HG02840 (cell line): ENCODE measurements around the gene URGCP.

Source experiments
- ATAC-seq: cut with Tn5 transposase; IDR thresholded peaks from one replicate; pipeline ENCODE4 v1.9.1; 2021; ENCODE audit warnings: mild to moderate bottlenecking, moderate library complexity, moderate number of reproducible peaks; ENCODE audit not compliant: unreplicated experiment, low FRiP score

URGCP gene

DNA sequence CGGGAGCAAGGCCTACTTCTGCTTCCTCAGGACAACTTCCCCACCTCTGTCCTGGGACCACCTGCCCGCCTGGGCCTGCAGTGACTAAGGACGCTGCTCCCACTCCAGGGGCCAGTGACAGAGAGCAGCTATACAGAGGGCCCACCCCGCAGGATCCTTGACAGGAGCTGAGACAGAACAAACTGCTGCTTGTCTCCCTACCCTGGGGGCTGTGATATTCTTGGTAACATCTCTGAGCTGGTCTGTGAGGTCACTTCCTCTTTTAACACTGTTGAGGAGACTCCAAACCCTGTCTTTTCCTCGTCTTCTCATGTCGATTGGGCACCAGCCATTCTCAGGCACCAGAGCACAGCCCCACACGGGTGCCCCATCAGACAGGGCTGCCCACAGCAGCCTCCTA lies 30.2 kb downstream of the URGCP start:
- ATAC-seq: no peak

- no peak for ATAC-seq
Measured at GRCh38 chr7:43873300-43873699, 33.1 kb downstream of the URGCP start.

DNA sequence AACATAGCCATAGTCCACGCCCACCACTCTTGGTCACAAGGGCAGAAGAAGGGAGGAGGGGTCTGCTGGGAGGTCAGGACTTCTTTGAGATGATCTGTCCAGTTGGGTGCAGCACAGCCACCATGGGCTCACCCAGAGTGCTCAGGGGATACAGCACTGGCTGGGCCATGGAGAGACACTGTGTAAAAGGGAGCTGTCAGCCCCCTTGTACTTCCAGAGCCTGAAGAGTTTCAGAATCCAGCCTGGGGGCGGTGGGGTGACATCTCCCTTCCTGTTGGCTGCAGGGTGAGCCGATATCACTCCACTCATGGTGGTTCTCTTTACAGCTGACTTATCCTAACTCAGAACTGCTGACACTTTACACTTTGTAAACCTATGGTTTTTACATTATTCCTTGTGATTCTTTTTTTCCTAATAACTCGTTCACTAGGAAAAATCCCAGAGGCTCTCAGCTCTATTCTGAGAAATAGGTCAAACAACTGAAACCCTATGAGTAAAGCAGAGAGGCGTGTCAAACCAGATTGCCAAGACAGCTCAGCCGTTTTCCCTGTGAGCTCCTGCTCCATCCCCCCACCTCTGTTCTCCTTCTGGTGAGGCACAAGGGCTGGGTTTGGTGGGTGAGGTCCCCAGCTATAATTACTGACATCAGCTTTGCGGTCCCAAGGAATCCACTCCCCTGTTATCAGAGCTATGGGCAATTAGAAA lies 33.8 kb downstream of the URGCP start:
- ATAC-seq: no peak

DNA sequence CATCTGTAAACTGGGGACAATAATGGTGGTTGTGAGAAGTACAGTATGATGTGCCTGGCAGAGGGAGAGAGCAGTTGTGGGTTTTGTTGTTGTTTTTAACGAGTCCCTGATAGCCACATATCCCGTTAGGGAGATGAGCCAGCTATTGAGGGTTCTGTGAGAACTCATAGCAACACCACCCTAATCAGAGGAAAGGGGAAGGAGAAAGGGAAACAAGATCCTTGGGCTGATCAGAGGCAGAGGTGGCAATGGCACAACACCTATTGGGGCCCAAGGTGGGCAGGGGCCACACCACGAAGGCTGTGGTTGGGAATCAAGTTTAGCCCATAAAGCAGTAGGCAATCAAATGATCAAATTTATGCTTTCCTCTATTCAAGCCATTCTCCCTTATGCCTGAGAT lies 35.3 kb downstream of the URGCP start:
- ATAC-seq: no peak

DNA sequence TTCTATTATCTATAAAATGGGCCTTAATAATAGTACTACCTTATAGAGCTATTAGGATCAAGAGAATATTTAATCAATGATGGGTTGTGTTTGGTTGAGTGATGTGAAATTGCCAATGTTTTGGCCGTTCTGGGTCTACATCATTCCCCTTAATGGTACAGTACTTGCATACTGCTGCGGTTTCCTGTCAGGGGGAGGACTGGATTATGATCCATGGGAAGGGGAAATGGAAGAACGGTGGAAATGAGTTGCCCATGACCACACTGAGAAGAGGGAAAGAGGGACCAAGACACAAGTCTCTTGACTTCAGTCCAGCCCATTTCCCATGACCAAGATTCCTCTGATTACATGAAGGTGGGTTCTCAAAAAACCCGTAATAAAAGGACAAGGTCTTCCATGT lies 36.1 kb downstream of the URGCP start:
- no peak for ATAC-seq

- peak; percentile 5 for ATAC-seq
Measured at GRCh38 chr7:43869867-43870240, 36.5 kb downstream of the URGCP start.

GRCh38 chr7:43869006-43869866 lies 37.2 kb downstream of the URGCP start, which contains the start of gene MRPS24:
Gene MRPS24, minus strand, starts transcription at chr7:43869517. Its CDS starts 22 bp downstream, at chr7:43869495.
- ATAC-seq: peak; percentile 80

DNA sequence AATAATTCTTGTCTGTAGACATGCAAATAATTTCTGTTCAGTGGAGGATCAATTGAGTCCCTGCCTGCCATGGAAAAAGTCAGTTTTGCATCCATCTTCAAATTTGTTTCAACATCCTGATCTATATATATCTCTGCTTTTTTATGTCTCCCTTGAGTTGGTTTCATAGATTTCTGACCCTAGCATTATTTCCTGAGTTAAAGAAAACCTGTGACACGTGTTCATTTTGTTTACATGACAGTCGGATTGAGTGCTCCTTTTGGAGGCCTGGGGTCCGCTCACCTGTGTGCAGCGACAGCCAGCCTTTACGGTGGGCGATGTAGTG lies 37.8 kb downstream of the URGCP start:
- ATAC-seq: peak; percentile 6

- ATAC-seq: no peak
Measured at GRCh38 chr7:43868181-43868580, 38.2 kb downstream of the URGCP start.

- no peak for ATAC-seq
Measured at GRCh38 chr7:43865277-43865676, 41.1 kb downstream of the URGCP start.

DNA sequence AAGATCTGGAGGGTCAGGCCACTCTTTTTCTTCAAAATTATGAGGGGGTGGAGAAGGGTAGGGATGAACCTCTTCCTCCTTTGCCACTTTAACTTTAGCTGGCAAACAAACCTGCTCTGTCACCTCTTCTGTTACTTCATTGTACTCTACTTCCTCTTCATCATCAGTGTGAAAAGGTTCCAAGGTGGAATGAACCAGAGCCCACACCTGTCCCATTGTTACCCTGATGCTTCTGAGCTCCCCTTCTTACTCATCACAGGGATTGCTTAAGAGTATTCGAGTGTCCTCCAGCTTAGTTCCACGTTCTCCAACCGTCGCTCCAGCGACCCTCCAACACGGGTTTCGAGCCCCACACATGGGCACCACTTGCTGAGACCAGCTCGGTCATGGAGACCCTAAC lies 42.3 kb downstream of the URGCP start:
- ATAC-seq: no peak

DNA sequence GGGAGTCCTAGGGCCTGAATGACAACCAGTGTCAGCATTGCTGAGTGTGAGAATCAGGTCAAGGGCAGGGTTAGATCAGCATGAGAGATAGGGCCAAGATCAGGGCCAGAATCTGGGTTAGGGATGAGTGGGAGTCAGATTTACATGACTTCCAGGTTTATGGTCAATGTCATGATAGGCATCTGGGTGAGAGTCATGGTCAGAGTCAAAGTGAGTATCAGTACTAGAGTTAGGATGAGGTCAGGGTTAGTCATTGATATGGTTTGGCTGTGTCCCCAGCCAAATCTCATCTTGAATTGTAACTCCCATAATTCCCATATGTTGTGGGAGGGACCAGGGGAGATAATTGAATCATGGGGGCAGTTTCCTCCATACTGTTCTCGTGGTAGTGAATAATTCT lies 49.4 kb downstream of the URGCP start:
- no peak for ATAC-seq

GRCh38 chr7:43856316-43856715 lies 50.1 kb downstream of the URGCP start:
- no peak for ATAC-seq

- ATAC-seq: no peak
Measured at GRCh38 chr7:43855176-43855575, 51.2 kb downstream of the URGCP start.

- ATAC-seq: no peak
Measured at GRCh38 chr7:43851805-43852204, 54.6 kb downstream of the URGCP start.

GRCh38 chr7:43850348-43851116 lies 55.9 kb downstream of the URGCP start:
- no peak for ATAC-seq

- ATAC-seq: no peak
Measured at GRCh38 chr7:43849047-43849446, 57.3 kb downstream of the URGCP start.

- no peak for ATAC-seq
Measured at GRCh38 chr7:43847496-43847895, 58.9 kb downstream of the URGCP start.

GRCh38 chr7:43844662-43845061 lies 61.7 kb downstream of the URGCP start:
- ATAC-seq: no peak

- no peak for ATAC-seq
Measured at GRCh38 chr7:43844257-43844656, 62.1 kb downstream of the URGCP start.

DNA sequence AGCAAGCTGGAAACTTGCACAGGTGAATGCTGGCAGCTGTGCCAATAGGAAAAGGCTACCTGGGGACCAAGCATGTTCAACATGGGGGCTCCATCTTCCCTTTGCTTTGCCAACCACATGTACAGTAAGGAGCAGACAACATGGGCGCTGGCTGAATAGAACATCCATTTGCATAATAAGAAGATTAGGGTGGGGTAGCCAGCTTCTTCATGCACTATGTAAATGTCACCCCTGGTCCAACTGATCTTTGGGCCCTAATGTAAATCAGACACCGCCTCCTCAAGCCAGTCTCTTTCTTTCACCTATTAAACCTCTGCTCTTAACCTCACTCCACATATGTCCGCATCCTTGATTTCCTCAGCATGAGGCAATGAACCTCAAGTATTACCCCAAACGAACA lies 63.1 kb downstream of the URGCP start:
- ATAC-seq: no peak
